GM18505 (cell line): ENCODE results near the gene C11orf97.
"Not testable (repeated sequence)": the region's sequence is repeated elsewhere in the genome, so short reads cannot be mapped to it uniquely, and the experiment has no call there.

Experiments
- ATAC-seq: cut with Tn5 transposase; IDR thresholded peaks from one replicate; pipeline ENCODE4 v1.9.1; 2021; ENCODE audit not compliant: unreplicated experiment
- POLR2A ChIP-seq: IDR thresholded peaks from 4 replicates; pipeline ENCODE4 v1.6.1; 2011; ENCODE audit warnings: borderline replicate concordance; ENCODE audit not compliant: insufficient read depth, insufficient read length; ENCODE audit errors: extremely low read depth

C11orf97 gene

DNA sequence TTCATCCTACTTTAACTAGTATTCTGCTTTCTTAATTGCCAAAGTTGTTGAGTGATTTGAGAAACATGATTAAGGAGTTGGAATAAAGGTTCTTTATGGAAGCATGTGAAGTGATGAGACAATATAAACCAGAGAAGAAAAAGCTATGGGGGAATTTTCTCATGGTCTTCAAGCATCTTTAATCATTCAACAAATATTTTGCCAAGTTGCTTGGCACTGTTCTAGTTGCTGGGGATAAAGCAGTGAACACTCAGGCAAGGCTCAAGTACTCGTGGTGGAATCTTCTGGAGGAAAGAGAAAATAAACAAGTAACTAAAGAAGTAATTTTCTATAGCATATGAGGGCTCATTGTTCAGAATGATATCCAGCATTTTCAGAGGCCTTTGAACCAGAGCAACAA lies 45.7 kb downstream of the C11orf97 start:
- no peak for ATAC-seq
- no peak for TF ChIP-seq POLR2A

DNA sequence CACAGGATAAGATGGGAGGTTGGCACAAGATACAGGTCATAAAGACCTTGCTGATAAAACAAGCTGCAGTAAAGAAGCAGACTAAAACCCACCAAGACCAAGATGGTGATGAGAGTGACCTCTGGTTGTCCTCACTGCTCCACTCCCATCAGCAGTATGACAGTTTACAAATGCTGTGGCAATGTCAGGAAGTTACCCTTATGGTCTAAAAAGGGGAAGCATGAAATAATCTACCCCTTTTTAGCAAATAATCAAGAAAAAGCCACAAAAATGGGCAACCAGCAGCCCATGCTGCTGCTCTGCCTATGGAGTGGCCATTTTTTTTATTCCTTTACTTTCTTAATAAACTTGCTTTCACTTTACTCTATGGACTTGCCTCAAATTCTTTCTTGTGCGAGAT lies 46.2 kb downstream of the C11orf97 start:
- no peak for ATAC-seq
- TF ChIP-seq POLR2A = no peak

DNA sequence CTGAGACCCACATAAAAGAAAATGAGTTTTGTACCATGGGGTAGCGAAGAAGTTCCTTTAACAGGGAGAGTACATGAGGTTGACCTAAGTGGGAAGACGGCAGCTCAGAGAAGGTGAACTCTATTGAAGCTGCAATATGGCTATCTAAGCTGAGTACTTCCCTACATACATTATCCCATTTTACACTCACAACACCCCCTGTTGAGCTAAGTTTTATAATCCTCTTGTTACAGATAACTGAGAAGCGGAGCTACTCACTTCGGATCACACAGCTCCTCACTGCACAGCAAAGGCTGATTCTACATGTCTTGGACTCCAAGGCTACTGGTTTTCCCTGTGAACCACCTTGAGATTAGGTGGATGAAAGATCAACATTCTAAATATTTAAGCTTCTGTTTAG lies 46.7 kb downstream of the C11orf97 start:
- no peak for ATAC-seq
- no peak for TF ChIP-seq POLR2A

- TF ChIP-seq POLR2A = no peak
- no peak for ATAC-seq
Measured at GRCh38 chr11:94559361-94559760, 47.1 kb downstream of the C11orf97 start.

DNA sequence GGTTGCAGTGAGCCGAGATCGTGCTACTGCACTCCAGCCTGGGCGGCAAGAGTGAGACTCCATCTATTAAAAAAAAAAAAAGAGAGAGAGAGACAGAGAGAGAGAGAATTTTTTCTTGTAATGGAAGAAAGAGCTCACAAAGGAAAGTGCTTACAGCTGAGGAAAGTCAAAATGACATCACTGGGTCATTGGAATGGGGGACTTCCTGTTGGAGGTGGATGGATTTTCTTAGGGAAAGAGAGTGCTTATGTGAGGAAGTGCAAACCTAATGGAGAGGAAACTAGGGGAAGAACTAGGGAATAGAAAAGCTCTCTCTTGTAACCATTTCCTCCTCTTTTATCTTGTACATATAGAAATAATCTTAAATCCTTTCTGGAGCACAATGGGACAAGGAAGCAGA lies 48.6 kb downstream of the C11orf97 start:
- ATAC-seq = no peak
- TF ChIP-seq POLR2A = no peak

DNA sequence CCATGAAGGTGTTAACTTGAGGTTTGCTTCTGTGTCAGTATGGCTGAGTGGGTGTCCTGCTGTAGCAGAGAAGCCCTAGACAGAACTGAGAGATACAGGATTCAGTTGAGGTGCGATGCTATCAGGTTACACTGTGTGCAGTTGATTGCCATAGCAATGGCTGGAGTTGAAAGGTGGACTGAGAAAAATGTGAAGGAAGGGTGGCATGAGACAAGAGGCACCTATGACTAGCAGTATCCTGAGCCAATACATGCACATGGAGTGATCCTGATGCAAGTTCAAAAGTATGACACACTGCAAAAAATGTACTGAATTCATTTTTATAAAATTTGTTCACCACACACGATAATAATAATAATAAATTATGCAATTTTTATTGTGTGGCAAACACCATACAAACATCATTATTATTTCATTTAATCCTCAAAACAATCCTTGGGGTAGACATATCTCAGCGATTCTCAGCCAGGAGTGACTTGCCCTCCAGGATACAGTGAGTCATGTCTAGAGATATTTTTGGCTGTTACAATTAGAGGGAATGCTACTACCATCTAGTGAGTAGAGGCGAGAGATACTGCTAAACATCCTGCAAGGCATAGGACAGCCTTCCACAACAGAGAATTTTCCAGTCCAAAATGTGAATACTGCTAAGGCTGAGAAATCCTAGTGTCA lies 51.1 kb downstream of the C11orf97 start:
- no peak for TF ChIP-seq POLR2A

DNA sequence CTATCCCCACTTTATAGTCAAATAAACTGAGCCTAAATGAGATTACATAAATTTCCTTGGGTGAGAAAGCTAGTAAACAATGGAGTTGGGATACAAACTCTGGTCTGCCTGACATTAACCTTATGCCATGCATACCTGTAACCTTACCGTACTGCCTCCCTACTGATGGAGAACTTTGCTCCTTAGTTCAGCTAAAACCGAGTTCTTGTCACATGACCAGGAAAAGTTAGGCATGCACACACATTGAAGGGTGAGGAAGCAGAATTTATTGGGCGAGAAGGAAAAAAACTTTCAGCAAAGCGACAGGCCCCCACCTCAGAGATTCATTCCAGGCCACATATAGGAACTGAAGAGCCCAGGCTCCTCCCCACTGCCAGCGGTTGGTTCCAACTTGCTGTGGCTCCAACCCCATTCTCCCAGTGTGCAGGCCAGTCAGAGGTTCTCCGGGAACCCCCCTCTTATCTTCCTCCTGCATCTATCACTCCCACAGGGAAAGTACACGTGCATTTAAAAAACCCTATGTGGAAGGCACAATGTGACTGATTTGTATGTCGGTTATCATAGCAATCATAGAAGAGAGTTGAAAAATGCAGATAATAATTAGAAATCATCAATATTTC lies 51.7 kb downstream of the C11orf97 start:
- ATAC-seq = no peak
- TF ChIP-seq POLR2A = no peak

More for the DNA sequence above, 51.1 kb downstream of the C11orf97 start:
- no peak for ATAC-seq

DNA sequence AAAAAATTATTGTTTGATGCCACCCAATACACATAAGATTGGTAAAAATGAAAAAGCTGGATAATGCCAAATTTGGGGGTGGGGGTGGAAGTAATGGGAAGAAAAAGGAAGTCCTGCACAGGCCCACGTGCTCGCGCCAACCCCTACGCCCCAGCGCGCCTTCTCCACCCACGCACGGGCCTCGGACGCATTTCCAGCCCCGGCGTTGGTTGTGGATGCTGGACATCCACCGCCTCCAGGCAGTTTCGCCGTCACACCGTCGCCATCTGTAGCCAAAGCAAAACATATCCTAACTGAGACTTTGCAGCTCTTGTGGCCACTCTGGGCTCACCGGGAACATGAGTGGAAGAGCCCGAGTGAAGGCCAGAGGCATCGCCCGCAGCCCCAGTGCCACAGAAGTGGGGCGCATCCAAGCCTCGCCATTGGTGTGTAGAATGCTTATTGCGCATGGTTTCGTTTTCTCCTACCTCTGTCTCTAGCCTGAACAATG lies 55.0 kb downstream of the C11orf97 start, which contains the start of gene PIWIL4:
Gene PIWIL4 (plus strand): TSS at position 188 of the 490 bp plus-strand sequence. CDS start 151 bp downstream, at position 339.
- no peak for ATAC-seq
- TF ChIP-seq POLR2A = no peak

DNA sequence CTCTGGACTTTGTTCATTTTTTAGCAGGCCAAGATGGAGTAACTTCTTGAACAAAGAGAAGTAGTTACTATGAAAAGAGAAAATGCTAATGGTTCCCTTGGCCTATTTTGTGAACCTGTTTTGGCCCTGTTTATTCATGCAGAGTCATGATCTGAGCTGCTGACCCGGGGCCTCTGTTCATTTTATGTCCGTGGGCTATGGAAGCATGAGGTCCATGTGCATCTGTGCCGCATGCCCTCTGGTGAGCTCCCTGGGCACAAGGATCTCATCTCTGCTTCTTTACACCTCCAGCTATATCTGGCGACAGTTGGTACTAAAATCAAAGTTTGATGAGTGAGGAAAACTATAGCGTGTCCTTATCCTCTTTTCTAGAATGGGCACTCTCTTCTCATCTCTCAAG lies 55.9 kb downstream of the C11orf97 start:
- no peak for ATAC-seq
- no peak for TF ChIP-seq POLR2A

GRCh38 chr11:94568717-94569116 lies 56.5 kb downstream of the C11orf97 start:
- TF ChIP-seq POLR2A = no peak
- no peak for ATAC-seq

DNA sequence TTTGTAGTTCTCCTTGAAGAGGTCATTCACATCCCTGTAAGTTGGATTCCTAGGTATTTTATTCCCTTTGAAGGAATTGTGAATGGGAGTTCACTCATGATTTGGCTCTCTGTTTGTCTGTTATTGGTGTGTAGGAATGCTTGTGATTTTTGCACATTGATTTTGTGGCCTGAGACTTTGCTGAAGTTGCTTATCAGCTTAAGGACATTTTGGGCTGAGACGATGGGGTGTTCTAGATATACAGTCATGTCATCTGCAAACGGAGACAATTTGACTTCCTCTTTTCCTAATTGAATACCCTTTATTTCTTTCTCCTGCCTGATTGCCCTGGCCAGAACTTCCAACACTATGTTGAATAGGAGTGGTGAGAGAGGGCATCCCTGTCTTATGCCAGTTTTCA lies 60.7 kb downstream of the C11orf97 start:
- ATAC-seq = not testable (repeated sequence)

DNA sequence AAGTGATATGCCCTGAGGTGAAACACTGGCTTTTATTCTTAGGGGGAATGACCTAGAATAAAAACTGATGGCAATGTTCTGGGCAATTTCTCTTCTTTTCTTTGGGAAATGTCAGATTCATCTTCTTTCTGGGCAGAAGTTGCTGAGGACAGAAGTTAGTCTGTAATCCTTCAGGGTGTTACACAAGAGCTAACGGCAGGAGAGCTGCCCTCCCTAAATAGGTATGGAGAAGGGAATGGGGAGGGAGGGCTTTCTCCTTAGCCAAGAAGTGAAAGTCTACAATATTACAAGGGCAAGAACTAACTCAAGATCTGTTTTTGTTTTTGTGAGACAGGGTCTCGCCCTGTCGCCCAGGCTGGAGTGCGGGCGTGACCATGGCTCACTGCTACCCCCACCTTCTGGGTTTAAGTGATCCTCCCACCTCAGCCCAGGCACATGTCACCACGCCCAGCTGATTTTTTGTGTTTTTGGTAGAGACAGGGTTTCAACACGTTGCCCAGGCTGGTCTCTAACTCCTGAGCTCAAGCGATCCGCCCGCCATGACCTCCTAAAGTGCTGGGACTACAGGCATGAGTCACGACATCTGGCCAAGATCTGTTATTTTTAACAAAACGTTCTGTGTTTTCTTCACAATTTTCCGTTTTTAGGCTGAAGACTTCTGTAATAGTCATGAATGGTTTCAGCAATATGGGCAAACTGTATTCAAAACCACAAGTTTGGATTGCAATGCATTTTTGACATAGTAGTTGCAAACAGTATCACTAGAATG lies 62.1 kb downstream of the C11orf97 start:
- no peak for ATAC-seq
- TF ChIP-seq POLR2A = no peak

DNA sequence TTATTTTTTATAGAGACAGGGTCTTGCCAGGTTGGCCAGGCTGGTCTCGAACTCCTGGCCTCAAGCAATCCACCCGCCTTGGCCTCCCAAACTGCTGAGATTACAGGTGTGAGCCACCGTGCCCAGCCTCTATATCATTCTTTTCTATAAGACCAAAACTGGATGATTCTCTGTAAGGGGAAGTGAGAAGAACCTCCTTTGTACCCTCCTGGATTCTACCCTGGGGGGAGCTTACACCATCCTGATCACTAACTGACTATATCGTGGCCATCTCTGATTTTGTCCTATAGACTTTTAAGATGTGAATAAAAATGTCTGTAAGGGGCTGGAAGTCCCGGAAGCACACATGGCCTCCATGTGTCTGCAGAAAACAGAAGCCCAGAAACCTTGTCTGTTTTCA lies 64.0 kb downstream of the C11orf97 start:
- ATAC-seq = no peak
- no peak for TF ChIP-seq POLR2A

- no peak for ATAC-seq
- no peak for TF ChIP-seq POLR2A
Measured at GRCh38 chr11:94577841-94578240, 65.6 kb downstream of the C11orf97 start.
